IPS DF 4.7 (cell line): ENCODE measurements around the gene ABCB8.

Experiments used
- DNase-seq: peaks from one replicate; pipeline ENCODE4 v3.0.0-alpha.2; 2013; ENCODE audit warnings: low spot score; ENCODE audit errors: extremely low read depth

ABCB8 gene

GRCh38 chr7:151056666-151057505, 28.6 kb downstream of the ABCB8 start:
- no peak for DNase-seq

- DNase-seq = no peak
These were observed 29.3 kb downstream of the ABCB8 start, which contains the start of gene CDK5 for GRCh38 chr7:151057506-151057988. CDK5 (minus strand) TSS chr7:151057897; CDS start chr7:151057848, 49 bp downstream.

- peak; percentile 98 for DNase-seq
These were observed 29.9 kb downstream of the ABCB8 start for GRCh38 chr7:151057989-151058780.

- DNase-seq = no peak
These were observed 30.6 kb downstream of the ABCB8 start for GRCh38 chr7:151058781-151059366.

DNA sequence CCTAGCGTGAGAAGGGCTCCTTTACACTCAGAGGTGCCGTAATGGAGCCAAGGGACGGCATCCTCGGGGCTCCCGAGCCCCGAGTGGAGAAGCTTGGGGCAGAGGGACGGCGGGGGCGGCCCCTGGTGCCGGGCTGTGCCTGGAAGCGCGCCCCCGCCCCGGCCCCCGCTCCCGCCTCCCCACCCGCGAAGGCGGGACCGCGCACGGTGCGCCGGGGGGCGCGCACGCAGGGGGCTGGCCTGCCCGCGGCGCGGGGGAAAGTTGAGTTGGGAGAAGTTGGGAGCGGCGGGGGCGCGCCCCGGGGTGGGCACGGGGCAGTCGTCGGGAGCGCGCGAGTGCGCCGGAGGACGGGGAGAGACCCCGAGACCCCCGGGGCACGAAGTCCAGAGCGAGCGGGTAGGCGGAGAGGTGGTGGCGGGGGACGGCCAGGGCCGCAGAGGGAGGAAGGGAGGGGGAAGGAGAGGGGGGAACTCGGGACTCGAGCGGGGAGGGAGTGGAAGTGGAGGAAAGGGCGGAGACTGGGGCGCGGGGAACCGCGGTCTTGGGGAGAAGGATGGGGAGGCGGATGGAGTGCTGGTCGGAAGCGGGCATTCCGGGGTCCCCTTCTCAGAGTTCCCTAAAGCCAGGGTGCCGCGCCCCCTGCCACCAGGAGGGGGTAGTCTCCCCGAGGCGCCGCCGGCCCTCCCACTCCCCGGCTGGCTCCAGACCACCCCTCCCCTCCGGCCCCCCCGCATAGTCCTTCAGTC, 31.3 kb downstream of the ABCB8 start, which contains the start of gene SLC4A2:
TSS of gene SLC4A2 (plus strand) at position 223 of the 746 bp plus-strand sequence. CDS start 2,399 bp downstream, outside the sequence.
- DNase-seq = no peak

DNA sequence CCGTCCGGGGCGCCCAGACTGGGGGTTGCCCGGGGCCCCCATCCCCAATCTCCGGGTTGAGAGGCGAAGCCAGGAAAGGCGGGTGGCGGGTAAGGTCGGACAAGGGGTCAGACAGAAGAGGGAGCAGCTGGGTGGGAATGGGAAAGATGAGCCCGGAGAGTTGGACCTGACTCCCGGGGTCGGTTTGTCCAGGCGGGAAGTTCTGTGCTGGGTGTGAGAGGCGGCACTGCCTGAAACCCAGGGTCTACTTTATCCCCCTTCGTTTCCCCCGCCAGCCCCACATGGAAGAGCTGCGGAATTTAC, 31.8 kb downstream of the ABCB8 start:
- no peak for DNase-seq

- no peak for DNase-seq
These were observed 32.4 kb downstream of the ABCB8 start for GRCh38 chr7:151060416-151061212.

DNA sequence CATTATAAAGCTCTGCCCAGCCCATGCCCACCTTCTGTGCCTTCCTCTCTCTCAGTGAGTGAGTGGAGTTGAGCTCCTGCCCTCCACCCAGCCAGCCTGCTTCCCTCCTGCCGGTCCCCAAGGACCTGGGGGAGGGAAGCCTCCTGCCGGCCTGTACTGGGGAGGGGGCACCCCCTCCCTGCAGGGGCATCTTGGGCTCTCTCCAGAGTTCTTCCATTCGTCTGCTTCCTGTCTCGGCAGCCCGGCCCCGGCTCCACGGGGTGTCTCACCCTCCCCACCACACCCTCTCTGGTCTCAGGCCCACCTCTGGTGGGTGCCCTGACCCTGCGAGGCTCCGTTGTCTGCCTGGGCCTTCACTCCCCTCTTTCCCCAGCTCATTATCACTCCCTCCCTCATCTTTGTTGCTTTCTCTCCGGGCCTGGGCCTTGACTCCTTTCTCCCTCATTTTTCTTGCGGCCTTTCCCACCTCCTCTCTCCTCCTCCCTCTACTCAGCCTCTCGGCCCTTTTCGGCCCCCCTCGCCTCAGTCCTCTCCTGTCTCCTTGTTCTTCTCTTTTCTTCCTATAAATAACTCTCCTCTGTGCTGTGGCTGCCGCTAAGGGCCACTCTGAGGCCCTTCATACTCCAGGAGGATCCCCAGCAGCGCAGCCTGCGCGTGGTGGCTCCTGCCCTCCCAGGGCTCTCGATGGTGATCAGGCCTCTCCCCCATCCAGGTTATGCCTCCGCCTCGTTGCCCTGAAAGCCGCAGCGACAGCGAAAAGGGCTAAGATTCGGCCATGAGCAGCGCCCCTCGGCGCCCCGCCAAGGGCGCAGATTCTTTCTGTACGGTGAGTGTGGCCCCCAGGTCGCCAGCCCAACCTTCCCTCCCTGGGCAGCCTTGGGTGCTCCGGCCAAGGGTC, 33.2 kb downstream of the ABCB8 start:
- no peak for DNase-seq

- DNase-seq = no peak
These were observed 33.8 kb downstream of the ABCB8 start for GRCh38 chr7:151062111-151062398.

DNA sequence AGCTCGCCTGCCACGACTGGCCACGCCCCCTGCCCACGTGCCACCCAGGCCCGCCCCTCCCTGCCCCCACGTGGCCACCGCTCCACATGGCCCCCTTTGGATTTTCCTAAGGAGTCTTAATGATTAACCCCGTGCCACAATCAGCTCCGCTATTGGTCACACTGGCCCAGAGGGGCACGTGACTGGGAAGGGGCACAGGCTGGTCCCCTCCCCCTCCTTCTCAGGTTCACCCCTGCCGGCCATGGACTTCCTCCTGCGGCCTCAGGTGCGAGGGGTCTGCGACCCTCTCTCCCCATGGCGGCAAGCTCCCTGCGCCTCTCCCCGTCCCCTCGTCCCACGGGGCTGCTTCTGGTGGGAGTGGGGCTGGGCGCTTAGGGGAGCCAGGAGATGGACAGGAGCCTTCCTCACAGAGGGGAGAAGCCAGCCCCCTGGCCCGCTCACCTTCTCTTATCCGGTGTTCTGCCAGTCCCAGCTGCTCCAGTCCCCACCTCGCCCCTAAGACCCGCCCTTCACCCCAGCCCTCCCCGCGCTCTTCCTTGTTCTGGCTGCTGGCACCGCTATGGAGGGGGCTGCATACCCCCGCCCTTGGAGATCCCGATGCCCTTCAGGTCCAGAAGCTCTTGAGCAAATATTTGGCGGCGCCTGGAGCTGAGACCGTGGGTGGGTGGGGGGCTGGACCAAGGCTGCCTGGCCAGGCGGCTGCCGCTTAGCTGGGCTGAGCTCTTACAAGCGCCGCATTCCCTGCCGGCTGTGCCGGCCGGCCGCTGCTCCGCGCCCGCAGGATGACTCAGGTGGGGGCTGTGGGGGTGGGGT, 34.4 kb downstream of the ABCB8 start:
- DNase-seq = no peak

- no peak for DNase-seq
These were observed 34.9 kb downstream of the ABCB8 start for GRCh38 chr7:151063212-151063561.

GRCh38 chr7:151064454-151064853, 36.2 kb downstream of the ABCB8 start:
- no peak for DNase-seq

- no peak for DNase-seq
These were observed 36.7 kb downstream of the ABCB8 start for GRCh38 chr7:151064993-151065392.

GRCh38 chr7:151065516-151065915, 37.3 kb downstream of the ABCB8 start:
- DNase-seq = no peak

GRCh38 chr7:151066273-151066974, 38.2 kb downstream of the ABCB8 start:
- DNase-seq = no peak

- no peak for DNase-seq
These were observed 40.0 kb downstream of the ABCB8 start for GRCh38 chr7:151068069-151068773.

- no peak for DNase-seq
These were observed 41.8 kb downstream of the ABCB8 start for GRCh38 chr7:151069841-151070573.
